Stimulated activated CD8-positive, alpha-beta memory T cell treated with anti-CD3 and anti-CD28 coated beads, Interleukin-7, amount 100 ng/mL, for 4 hours (primary cell): ENCODE measurements around the gene RIPPLY3.
A peak's percentile ranks its signal among the peaks of the same experiment; 100 is the strongest.

Experiments
- DNase-seq, 2 donors: peaks; one replicate each; pipeline ENCODE4 v3.0.0-alpha.2; 2020; ENCODE audit warnings: low read depth in 2 of 2

Gene RIPPLY3, protein sequence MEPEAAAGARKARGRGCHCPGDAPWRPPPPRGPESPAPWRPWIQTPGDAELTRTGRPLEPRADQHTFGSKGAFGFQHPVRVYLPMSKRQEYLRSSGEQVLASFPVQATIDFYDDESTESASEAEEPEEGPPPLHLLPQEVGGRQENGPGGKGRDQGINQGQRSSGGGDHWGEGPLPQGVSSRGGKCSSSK

GRCh38 chr21:37006486-37007291, at the start of gene RIPPLY3:
RIPPLY3 (plus strand) TSS chr21:37006702; CDS start chr21:37006773, 71 bp downstream.
- DNase-seq, result peak in 1 of 2 donors; percentile 5

DNA sequence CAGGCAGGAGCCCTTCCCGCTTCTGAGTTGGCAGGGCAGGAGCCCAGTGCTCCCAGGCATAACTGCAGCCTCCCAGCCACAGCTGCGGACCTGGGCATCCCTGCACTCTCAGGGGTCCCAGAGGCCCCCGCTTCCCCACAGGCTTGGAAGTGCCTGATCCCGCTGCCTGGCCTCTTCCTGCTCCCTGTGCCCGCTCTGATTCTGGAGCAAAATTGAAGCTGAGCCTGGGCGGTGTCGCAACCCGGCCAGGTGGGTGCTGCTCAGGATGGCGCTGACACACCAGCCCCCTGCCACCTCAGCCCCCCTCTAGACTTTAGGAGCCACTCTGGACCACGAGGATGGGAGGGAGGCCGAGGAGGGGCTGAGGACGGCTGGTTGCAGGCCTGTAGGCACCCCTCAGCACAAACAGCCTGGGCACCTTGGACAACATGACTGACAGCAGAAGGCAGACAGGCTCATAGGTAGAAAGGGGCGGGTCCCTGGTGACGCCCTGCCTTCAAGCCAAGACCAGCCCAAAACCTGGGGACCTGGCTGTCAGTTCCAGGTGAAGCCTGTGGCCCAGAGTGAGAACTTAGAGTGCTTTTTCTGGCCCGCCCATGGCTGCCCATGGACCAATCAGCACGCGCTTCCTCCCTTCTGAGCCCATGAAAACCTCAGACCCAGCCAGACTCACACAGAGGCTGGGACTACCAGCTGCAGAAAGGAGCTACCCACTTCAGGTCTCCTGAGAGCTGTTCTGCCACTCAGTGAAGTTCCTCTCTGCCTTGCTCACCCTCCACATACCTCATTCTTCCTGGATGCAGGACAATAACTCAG, 47.3 kb upstream of the RIPPLY3 start:
- no peak for DNase-seq

GRCh38 chr21:36960676-36961284, 45.7 kb upstream of the RIPPLY3 start:
- DNase-seq, result no peak

DNA sequence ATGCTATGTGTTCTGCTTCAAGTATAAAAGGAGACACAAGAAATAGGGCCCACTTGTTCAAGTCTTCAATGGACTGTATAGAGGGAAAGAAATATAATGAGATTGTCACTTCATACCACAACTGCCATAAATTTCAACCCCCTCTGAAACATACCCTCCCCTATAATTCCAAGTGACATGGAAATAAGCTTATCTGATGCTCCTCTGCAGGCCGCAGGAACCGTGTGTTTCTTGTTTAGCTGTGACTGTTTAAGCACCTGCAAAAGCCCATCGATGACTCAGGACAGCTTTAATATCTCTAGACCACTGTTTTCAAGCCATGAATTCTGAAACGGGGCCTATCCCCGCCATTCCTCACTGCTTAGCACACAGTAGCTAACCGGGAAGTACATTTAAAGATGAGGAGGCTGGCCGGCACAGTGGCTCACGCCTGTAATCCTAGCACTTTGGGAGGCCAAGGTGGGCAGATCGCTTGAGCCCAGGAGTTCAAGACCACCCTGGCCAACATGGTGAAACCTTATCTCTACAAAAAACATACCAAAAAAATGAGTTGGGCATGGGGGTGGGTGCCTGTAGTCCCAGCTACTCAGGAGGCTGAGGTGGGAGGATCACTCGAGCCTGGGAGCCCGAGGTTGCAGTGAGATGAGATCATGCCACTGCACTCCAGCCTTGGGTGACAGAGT, 44.3 kb upstream of the RIPPLY3 start:
- no peak for DNase-seq

- no peak for DNase-seq
These were observed 42.1 kb upstream of the RIPPLY3 start for GRCh38 chr21:36964398-36964797.

DNA sequence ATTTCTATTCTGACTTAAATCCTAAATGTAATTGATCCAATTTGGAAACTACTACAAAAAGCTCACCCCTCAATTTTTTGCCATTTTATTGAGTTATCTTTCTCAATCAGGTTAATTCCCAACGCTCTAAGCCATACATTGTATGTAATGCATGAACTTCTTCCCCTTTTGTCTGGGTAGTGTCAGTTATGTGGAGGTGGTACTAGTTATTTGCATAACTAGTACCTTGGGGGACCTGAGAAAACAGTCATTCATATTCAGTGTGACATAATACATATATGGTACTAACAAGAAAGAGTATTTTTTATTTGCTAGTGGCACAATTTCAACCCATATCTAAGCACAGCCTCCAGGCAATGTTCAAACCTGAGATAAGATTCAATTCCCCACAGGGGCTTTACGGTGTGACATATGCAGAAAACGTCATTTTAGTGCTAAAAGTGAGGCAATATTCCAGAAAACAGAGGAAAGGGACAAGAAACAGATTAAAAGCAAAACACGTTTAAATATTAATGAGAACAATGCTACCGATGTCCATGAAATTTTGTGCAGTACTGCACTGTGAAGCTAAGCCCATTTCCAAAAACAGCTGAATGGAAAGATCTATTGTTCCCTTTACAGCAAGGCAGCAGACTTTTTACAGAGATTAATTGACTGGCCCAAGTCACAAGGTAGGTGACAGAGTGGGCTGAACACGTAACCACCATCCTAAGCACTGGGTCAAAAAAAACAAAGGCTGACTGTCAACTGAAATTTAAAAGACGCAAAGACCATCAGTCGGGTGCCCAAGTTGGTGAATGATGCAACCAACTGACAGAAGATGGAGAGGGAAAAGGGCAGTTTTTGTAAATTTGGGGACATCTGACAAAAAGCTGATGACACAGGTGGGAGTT, 41.4 kb upstream of the RIPPLY3 start:
- DNase-seq, result no peak

DNA sequence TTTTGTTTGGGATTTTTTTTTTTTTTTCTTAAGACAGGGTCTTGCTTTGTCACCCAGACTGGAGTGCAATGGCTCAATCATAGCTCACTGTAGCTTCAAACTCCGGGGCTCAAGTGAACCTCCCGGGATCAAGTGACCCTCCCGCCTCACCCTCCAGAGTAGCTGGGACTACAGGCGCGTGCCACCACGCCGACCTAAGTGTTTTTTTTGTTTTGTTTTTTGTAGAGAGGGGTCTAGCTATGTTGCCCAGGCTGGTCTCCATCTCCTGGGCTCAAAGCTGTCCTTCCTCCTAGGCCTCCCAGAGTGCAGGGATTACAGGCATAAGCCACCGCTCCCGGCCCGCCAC, 40.8 kb upstream of the RIPPLY3 start:
- DNase-seq, result no peak

- DNase-seq, result peak; percentile 42 to 76
These were observed 40.3 kb upstream of the RIPPLY3 start, which contains the start of gene HLCS for GRCh38 chr21:36966066-36966820. HLCS (minus strand) TSS chr21:36966669; CDS start chr21:36966638, 31 bp downstream.

GRCh38 chr21:36966821-36967768, 39.4 kb upstream of the RIPPLY3 start:
- no peak for DNase-seq

GRCh38 chr21:36968414-36968813, 38.1 kb upstream of the RIPPLY3 start:
- DNase-seq, result no peak

DNA sequence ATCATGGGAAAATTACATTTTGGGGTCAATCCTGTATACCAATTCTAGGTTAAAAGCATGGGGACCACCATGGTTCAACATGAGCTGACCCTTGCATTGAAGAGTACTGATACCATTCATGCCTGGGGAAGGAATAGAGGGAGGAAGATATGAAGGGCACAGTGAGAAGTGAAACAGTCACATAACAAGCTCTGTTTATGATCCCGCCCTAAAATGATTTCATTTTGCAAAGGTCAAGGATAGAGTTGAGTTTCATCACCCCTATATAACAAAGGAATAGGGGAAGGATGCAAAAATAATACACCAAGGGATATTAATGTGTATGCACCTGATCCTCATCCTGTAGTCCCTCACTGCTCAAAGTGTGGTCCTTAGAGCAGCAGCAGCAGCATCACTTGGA, 37.5 kb upstream of the RIPPLY3 start:
- DNase-seq, result no peak

- DNase-seq, result no peak
These were observed 32.3 kb upstream of the RIPPLY3 start for GRCh38 chr21:36973986-36974850.

- no peak for DNase-seq
These were observed 31.7 kb upstream of the RIPPLY3 start for GRCh38 chr21:36974851-36975192.

DNA sequence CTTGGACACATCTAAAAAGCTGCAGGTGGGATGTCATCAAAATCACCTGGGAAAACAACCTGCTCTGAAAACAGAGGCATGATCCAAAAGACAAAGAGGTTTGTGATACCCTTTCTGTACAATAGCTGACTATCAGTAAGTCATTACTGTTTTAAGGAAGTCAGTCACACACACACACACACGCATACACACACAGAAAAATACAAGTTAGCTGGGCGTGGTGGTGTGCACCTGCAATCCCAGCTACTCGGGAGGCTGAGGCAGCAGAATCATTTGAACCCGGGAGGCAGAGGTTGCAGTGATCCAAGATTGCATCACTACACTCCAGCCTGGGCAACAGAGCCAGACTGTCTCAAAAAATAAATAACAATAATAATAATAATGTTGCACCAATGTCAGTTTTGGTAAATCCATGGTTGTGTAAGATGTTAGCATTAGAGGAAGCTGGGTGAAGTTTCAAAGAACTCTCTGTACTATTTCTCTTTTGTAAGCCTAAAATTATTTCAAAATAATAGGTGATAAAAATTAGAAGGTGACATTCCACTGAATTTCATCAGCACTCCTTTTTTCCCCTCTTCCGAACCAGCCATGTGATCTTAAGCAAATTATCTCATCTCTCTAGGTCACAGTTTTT, 30.2 kb upstream of the RIPPLY3 start:
- no peak for DNase-seq

- DNase-seq, result peak; percentile 15 to 31
These were observed 29.4 kb upstream of the RIPPLY3 start for GRCh38 chr21:36976882-36977651.

DNA sequence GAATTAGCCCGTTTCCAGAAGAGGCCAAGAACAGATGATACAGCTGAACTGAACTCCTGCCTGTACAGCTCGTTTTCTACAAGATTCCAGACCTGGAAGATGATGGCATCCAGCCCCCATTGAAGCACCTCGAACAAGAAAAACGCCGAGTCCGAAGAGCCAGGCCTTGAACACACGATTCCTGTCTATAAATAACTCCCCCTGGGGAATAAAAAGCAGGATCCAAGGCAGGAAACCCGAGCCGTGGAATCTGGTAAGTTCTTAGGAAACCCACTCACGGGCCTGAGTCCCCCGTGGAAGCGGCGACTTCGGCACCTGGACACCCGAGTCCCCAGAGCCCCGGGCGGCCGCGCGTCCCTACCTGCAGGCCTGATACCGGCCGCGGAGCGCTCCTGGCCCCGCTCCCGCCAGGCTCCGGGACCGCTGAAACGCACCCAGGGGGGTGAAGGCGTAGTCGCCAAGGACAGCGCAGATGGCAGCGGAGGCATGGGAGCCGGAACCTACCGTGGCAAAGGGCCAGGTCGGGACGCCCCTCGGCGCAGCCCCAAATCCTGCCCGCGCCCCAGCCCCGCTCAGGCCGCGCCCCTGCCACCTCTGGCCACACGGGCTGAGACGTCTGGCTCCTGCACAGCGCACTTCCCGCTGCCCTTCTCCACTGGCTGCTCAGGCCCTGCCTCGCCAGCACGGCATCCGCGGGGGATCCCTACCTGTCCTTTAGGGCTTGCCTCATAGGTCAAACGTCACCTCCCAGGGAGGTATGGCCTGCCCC, 26.0 kb upstream of the RIPPLY3 start:
- DNase-seq, result no peak
